Gastroesophageal sphincter (tissue), 3 donors: ENCODE data around the gene LETM1.

Experiments used
- CTCF ChIP-seq, 4 experiments: fragments of 200-600 bp in 2 of 4; fragments of 450-650 bp in 2 of 4; sonication (generic) in 1 of 4; IDR thresholded peaks; one replicate each; pipeline ENCODE4 v1.5.1; 2017 to 2019; ENCODE audit warnings: antibody characterized with exemption in 4 of 4, mild to moderate bottlenecking in 2 of 4, moderate library complexity in 2 of 4
- POLR2A ChIP-seq, 2 donors: fragments of 450-650 bp; IDR thresholded peaks; one replicate each; pipeline ENCODE4 v1.6.1; 2017; ENCODE audit warnings: antibody characterized with exemption in 2 of 2, mild to moderate bottlenecking in 2 of 2, moderate library complexity in 1 of 2

- TF ChIP-seq CTCF (IDR thresholded peaks at IDR 0.05) (no peak), POLR2A (IDR thresholded peaks at IDR 0.05) (no peak)
These were observed 45.2 kb upstream of the LETM1 start for GRCh38 chr4:1901127-1901526.
